SK-N-SH (cell line): ENCODE data around the gene KCNJ4. TPM values are rescaled to one million over a fixed set of nuclear protein-coding genes. Genes with fewer than 3 reads are reported as not detected.

Experiments used
- CTCF ChIA-PET: fragments of 300-600, 350-600 bp; formaldehyde crosslinking; extraction: SDS; loops from one replicate; lab custom pipeline; 2021; lab: Yijun Ruan, JAX
- POLR2A ChIA-PET: fragments of 350-600 bp; sonication (Branson Sonifier 250); formaldehyde crosslinking; extraction: SDS; loops from one replicate; lab custom pipeline; 2020; ENCODE audit warnings: antibody characterized with exemption, inconsistent platforms; lab: Yijun Ruan, JAX
- DNase-seq: peaks from one replicate; pipeline ENCODE4 v3.0.0; 2012
- H2AFZ ChIP-seq: fragments of 200-600 bp; sonication (generic); 2 replicates; pipeline ENCODE4 v1.8.1; 2016; ENCODE audit warnings: antibody characterized with exemption, mild to moderate bottlenecking, low read depth
- H3F3A ChIP-seq: fragments of 200-600 bp; sonication (generic); replicated peaks from 2 replicates; pipeline ENCODE3; 2016; ENCODE audit warnings: antibody characterized with exemption, mild to moderate bottlenecking; ENCODE audit not compliant: insufficient read depth
- H3K27ac ChIP-seq, 2 experiments: fragments of 200-500 bp in 1 of 2; fragments of 200-600 bp in 1 of 2; sonication (Bioruptor generic) in 1 of 2; sonication (generic), shearing (Covaris generic) in 1 of 2; 2 replicates each; pipeline versions ENCODE4 v1.5.1 to v1.6.1; 2014 to 2016; ENCODE audit warnings: low read depth in 2 of 2, inconsistent platforms in 1 of 2, low read length in 1 of 2, mild to moderate bottlenecking in 1 of 2, mixed read lengths in 1 of 2
- H3K27me3 ChIP-seq: fragments of 200-600 bp; sonication (generic), shearing (Covaris generic); 2 replicates; pipeline ENCODE4 v1.6.1; 2016; ENCODE audit warnings: mixed run types; ENCODE audit not compliant: insufficient read depth
- H3K36me3 ChIP-seq, 2 experiments: fragments of 200-500 bp in 1 of 2; fragments of 200-600 bp in 1 of 2; sonication (Bioruptor generic) in 1 of 2; sonication (generic) in 1 of 2; replicated peaks in 1 of 2; 2 replicates each; pipeline versions ENCODE3 to v1.5.1; 2014 to 2016; ENCODE audit warnings: low read length in 1 of 2, mild to moderate bottlenecking in 1 of 2; ENCODE audit not compliant: insufficient read depth in 2 of 2, control insufficient read depth in 1 of 2
- H3K4me1 ChIP-seq, 2 experiments: fragments of 200-500 bp in 1 of 2; fragments of 200-600 bp in 1 of 2; sonication (Bioruptor generic) in 1 of 2; sonication (generic), shearing (Covaris generic) in 1 of 2; 2 replicates each; pipeline versions ENCODE4 v1.5.1 to v1.6.1; 2014 to 2016; ENCODE audit warnings: low read depth in 1 of 2, low read length in 1 of 2, mixed run types in 1 of 2; ENCODE audit not compliant: insufficient read depth in 2 of 2, control insufficient read depth in 1 of 2
- H3K4me2 ChIP-seq: fragments of 200-600 bp; sonication (generic), shearing (Covaris generic); 2 replicates; pipeline ENCODE4 v1.6.1; 2017; ENCODE audit warnings: mixed run types
- H3K4me3 ChIP-seq, 2 experiments: fragments of 200-500 bp in 1 of 2; fragments of 200-600 bp in 1 of 2; sonication (Bioruptor generic) in 1 of 2; sonication (generic), shearing (Covaris generic) in 1 of 2; 2 replicates each; pipeline versions ENCODE4 v1.5.1 to v1.8.1; 2014 to 2016; ENCODE audit warnings: low read depth in 2 of 2, inconsistent platforms in 1 of 2, low read length in 1 of 2, mild to moderate bottlenecking in 1 of 2, mixed read lengths in 1 of 2, moderate library complexity in 1 of 2
- H3K79me2 ChIP-seq: fragments of 200-600 bp; sonication (generic); 2 replicates; pipeline ENCODE4 v1.8.1; 2017; ENCODE audit warnings: mild to moderate bottlenecking; ENCODE audit not compliant: insufficient read depth
- H3K9ac ChIP-seq: fragments of 200-600 bp; sonication (generic); 2 replicates; pipeline ENCODE4 v1.6.1; 2017; ENCODE audit warnings: mixed run types
- H3K9me2 ChIP-seq: fragments of 200-600 bp; sonication (generic); 2 replicates; pipeline ENCODE4 v1.6.1; 2017; ENCODE audit warnings: mixed run types
- H3K9me3 ChIP-seq: fragments of 200-600 bp; sonication (generic); 2 replicates; pipeline ENCODE4 v1.6.1; 2017; ENCODE audit warnings: mixed run types, mild to moderate bottlenecking, moderate library complexity
- H4K20me1 ChIP-seq: fragments of 200-600 bp; sonication (generic); 2 replicates; pipeline ENCODE4 v1.6.1; 2017; ENCODE audit warnings: mild to moderate bottlenecking, mixed run types; ENCODE audit not compliant: insufficient read depth
- FOSL2 ChIP-seq: IDR thresholded peaks from 2 replicates; pipeline ENCODE4 v1.4.0; 2012; ENCODE audit warnings: low read depth, mild to moderate bottlenecking, moderate library complexity, borderline replicate concordance
- FOXM1 ChIP-seq: IDR thresholded peaks from 2 replicates; pipeline ENCODE4 v1.4.0; 2012; ENCODE audit warnings: low read depth, mild to moderate bottlenecking
- GATA2 ChIP-seq: sonication (generic); formaldehyde crosslinking; IDR thresholded peaks from 2 replicates; pipeline ENCODE4 v1.5.0; 2020; ENCODE audit warnings: mild to moderate bottlenecking, missing genetic modification reagents
- JUND ChIP-seq: IDR thresholded peaks from 2 replicates; pipeline ENCODE4 v1.4.0; 2012
- MXI1 ChIP-seq: IDR thresholded peaks from 2 replicates; pipeline ENCODE4 v1.6.1; 2012; ENCODE audit warnings: mild to moderate bottlenecking, low read depth, low read length, improper control_type of control experiment
- NFIC ChIP-seq: IDR thresholded peaks from 2 replicates; pipeline ENCODE4 v1.4.0; 2012; ENCODE audit warnings: borderline replicate concordance
- NRF1 ChIP-seq: IDR thresholded peaks from 2 replicates; pipeline ENCODE4 v1.6.1; 2012; ENCODE audit warnings: low read depth, mild to moderate bottlenecking, low read length
- POLR2AphosphoS5 ChIP-seq: IDR thresholded peaks from 2 replicates; pipeline ENCODE4 v1.6.1; 2012; ENCODE audit warnings: low read depth, low read length
- RFX5 ChIP-seq: IDR thresholded peaks from 2 replicates; pipeline ENCODE4 v1.6.1; 2012; ENCODE audit warnings: mild to moderate bottlenecking, improper control_type of control experiment, low read length
- SMC3 ChIP-seq: IDR thresholded peaks from 2 replicates; pipeline ENCODE4 v1.6.1; 2012; ENCODE audit warnings: low read depth, low read length, improper control_type of control experiment
- TAF1 ChIP-seq: IDR thresholded peaks from 2 replicates; pipeline ENCODE4 v1.6.1; 2012; ENCODE audit warnings: low read depth, mild to moderate bottlenecking, low read length, moderate library complexity, borderline replicate concordance
- TCF12 ChIP-seq: IDR thresholded peaks from 2 replicates; pipeline ENCODE4 v1.4.0; 2012
- USF2 ChIP-seq: fragments of 150-350 bp; IDR thresholded peaks from 2 replicates; pipeline ENCODE4 v1.6.1; 2017; ENCODE audit warnings: antibody characterized with exemption, low read length, low read depth, borderline replicate concordance
- WGBS: methylation state at CpG from one replicate; pipeline ENCODE4 v1.1.6; 2017; ENCODE audit warnings: low lambda C conversion rate; 5-methylcytosine and 5-hydroxymethylcytosine counted together
- polyA plus RNA-seq, 3 experiments: library from polyadenylated mRNA; depleted of rRNA; stranded (reverse); fragments of >200 nt; gene quantifications; 2 replicates each; pipeline ENCODE4 v1.2.3, GENCODE V29; 2012
- TF ChIP-seq, protein P1 (sequence below): IDR thresholded peaks from 2 replicates; pipeline ENCODE4 v1.6.1; 2012; ENCODE audit warnings: mild to moderate bottlenecking, low read depth, low read length, moderate library complexity
- TF ChIP-seq, protein P2 (sequence below): fragments of 150-350 bp; IDR thresholded peaks from 2 replicates; pipeline ENCODE4 v1.6.1; 2016; ENCODE audit warnings: mild to moderate bottlenecking, low read depth, low read length

KCNJ4 gene
- polyA plus RNA-seq, 1 of the 3 experiments (the other 2 are of a cell fraction): not detected

- TF ChIP-seq, protein P1, sequence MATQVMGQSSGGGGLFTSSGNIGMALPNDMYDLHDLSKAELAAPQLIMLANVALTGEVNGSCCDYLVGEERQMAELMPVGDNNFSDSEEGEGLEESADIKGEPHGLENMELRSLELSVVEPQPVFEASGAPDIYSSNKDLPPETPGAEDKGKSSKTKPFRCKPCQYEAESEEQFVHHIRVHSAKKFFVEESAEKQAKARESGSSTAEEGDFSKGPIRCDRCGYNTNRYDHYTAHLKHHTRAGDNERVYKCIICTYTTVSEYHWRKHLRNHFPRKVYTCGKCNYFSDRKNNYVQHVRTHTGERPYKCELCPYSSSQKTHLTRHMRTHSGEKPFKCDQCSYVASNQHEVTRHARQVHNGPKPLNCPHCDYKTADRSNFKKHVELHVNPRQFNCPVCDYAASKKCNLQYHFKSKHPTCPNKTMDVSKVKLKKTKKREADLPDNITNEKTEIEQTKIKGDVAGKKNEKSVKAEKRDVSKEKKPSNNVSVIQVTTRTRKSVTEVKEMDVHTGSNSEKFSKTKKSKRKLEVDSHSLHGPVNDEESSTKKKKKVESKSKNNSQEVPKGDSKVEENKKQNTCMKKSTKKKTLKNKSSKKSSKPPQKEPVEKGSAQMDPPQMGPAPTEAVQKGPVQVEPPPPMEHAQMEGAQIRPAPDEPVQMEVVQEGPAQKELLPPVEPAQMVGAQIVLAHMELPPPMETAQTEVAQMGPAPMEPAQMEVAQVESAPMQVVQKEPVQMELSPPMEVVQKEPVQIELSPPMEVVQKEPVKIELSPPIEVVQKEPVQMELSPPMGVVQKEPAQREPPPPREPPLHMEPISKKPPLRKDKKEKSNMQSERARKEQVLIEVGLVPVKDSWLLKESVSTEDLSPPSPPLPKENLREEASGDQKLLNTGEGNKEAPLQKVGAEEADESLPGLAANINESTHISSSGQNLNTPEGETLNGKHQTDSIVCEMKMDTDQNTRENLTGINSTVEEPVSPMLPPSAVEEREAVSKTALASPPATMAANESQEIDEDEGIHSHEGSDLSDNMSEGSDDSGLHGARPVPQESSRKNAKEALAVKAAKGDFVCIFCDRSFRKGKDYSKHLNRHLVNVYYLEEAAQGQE: no peak
- TF ChIP-seq GATA2 (CRISPR knock-in tag) (no peak), MXI1 (no peak), FOXM1 (no peak), POLR2AphosphoS5 (no peak), SMC3 (no peak), USF2 (no peak)
Measured at GRCh38 chr22:38419858-38420160, 35.2 kb downstream of the KCNJ4 start (continued).

- Histone ChIP-seq H3K27ac (no peak overlapping the region), H2AFZ (no peak overlapping the region), H3K4me3 (no peak overlapping the region), H3K9me3 (no peaks in the 10 kb centered on the region), H3K9me2 (no peaks in the 10 kb centered on the region), H4K20me1 (no peaks in the 10 kb centered on the region), H3K27me3 (no peaks in the 10 kb centered on the region), H3K79me2 (no peaks in the 10 kb centered on the region), H3K9ac (no peak overlapping the region), H3K4me1 (no peaks in the 10 kb centered on the region), H3K4me2 (no peak overlapping the region), H3F3A (no peaks in the 10 kb centered on the region), H3K36me3 (no peaks in the 10 kb centered on the region)
- CTCF ChIA-PET: no interaction called here
- POLR2A ChIA-PET: no interaction called here
- DNase-seq: no peak
- 65% methylated on average over 3 of the region's 14 CpGs for WGBS
- no peak for TF ChIP-seq FOSL2
- TF ChIP-seq RFX5: no peak
- no peak for TF ChIP-seq MXI1
- no peak for TF ChIP-seq TCF12
- no peak for TF ChIP-seq TAF1
- no peak for TF ChIP-seq GATA2 (CRISPR knock-in tag)
- TF ChIP-seq, protein P2, sequence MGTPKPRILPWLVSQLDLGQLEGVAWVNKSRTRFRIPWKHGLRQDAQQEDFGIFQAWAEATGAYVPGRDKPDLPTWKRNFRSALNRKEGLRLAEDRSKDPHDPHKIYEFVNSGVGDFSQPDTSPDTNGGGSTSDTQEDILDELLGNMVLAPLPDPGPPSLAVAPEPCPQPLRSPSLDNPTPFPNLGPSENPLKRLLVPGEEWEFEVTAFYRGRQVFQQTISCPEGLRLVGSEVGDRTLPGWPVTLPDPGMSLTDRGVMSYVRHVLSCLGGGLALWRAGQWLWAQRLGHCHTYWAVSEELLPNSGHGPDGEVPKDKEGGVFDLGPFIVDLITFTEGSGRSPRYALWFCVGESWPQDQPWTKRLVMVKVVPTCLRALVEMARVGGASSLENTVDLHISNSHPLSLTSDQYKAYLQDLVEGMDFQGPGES: no peak
- no peak for TF ChIP-seq NRF1
- no peak for TF ChIP-seq NFIC
- TF ChIP-seq JUND: no peak
Measured at GRCh38 chr22:38419121-38419857, 35.7 kb downstream of the KCNJ4 start.
